WTC11 (cell line): ENCODE measurements around the gene POLDIP3. TPM values are rescaled to one million over a fixed set of nuclear protein-coding genes. Genes with fewer than 3 reads are reported as not detected.

Experiments used
- ATAC-seq: fragments of 200-7000 bp; cut with Tn5 transposase; 2 replicates; pipeline ENCODE4 v1.10.0; 2021; ENCODE audit warnings: mild to moderate bottlenecking, moderate library complexity
- CTCF ChIA-PET: fragments of 300-600 bp; sonication (Branson Sonifier 250); formaldehyde crosslinking; loops from one replicate; lab custom pipeline; 2021; ENCODE audit warnings: antibody characterized with exemption; lab: Charles Lee
- POLR2A ChIA-PET: fragments of 350-600 bp; sonication (Branson Sonifier 250); formaldehyde crosslinking; loops from one replicate; lab custom pipeline; 2021; ENCODE audit warnings: antibody characterized with exemption; lab: Charles Lee
- DNase-seq: peaks from one replicate; pipeline ENCODE4 v3.0.0; 2021; ENCODE audit warnings: low spot score
- H3K27ac Mint-ChIP-seq: 2 replicates; pipeline ENCODE4 v1.8.0; 2021; ENCODE audit warnings: mixed read lengths
- H3K27me3 Mint-ChIP-seq: 2 replicates; pipeline ENCODE4 v1.8.0; 2021; ENCODE audit warnings: low read depth, mild to moderate bottlenecking, moderate library complexity, mixed read lengths
- H3K36me3 Mint-ChIP-seq: 2 replicates; pipeline ENCODE4 v1.8.0; 2021; ENCODE audit warnings: mixed read lengths
- H3K4me1 Mint-ChIP-seq: 2 replicates; pipeline ENCODE4 v1.8.0; 2022; ENCODE audit warnings: mixed read lengths
- H3K4me3 Mint-ChIP-seq: 2 replicates; pipeline ENCODE4 v1.8.0; 2021; ENCODE audit warnings: mild to moderate bottlenecking, moderate library complexity, mixed read lengths
- H3K9me3 Mint-ChIP-seq: 2 replicates; pipeline ENCODE4 v1.8.0; 2021; ENCODE audit warnings: mixed read lengths
- CDX4 ChIP-seq: fragments of 250-450 bp; sonication (Bioruptor Pico); IDR thresholded peaks from 2 replicates; pipeline ENCODE4 v1.9.0; 2021; ENCODE audit warnings: moderate library complexity, mild to moderate bottlenecking, inconsistent platforms, borderline replicate concordance
- E2F1 ChIP-seq: sonication (generic); formaldehyde crosslinking; IDR thresholded peaks from 2 replicates; pipeline ENCODE4 v1.8.0; 2022; ENCODE audit warnings: mild to moderate bottlenecking, missing genetic modification reagents
- E2F5 ChIP-seq: sonication (generic); formaldehyde crosslinking; IDR thresholded peaks from 2 replicates; pipeline ENCODE4 v1.8.1; 2022; ENCODE audit warnings: mild to moderate bottlenecking, moderate library complexity, missing genetic modification reagents
- ERG ChIP-seq: fragments of 250-450 bp; sonication (Bioruptor Pico); IDR thresholded peaks from 2 replicates; pipeline ENCODE4 v1.8.0; 2021; ENCODE audit warnings: mild to moderate bottlenecking
- JUN ChIP-seq: sonication (generic); formaldehyde crosslinking; IDR thresholded peaks from 2 replicates; pipeline ENCODE4 v1.8.0; 2023; ENCODE audit warnings: mild to moderate bottlenecking, missing genetic modification reagents
- MXD4 ChIP-seq: fragments of 250-450 bp; sonication (Bioruptor Pico); IDR thresholded peaks from 2 replicates; pipeline ENCODE4 v1.8.0; 2021; ENCODE audit warnings: mild to moderate bottlenecking, moderate library complexity, borderline replicate concordance
- NFATC4 ChIP-seq: fragments of 250-450 bp; sonication (Bioruptor Pico); IDR thresholded peaks from 2 replicates; pipeline ENCODE4 v1.9.0; 2021; ENCODE audit warnings: mild to moderate bottlenecking
- NR1H2 ChIP-seq: sonication (generic); formaldehyde crosslinking; IDR thresholded peaks from 2 replicates; pipeline ENCODE4 v1.9.0; 2021; ENCODE audit warnings: mild to moderate bottlenecking, moderate library complexity, missing genetic modification reagents
- OVOL2 ChIP-seq: fragments of 250-450 bp; sonication (Bioruptor Pico); IDR thresholded peaks from 2 replicates; pipeline ENCODE4 v1.9.0; 2021; ENCODE audit warnings: mild to moderate bottlenecking, borderline replicate concordance
- PRRX2 ChIP-seq: fragments of 250-450 bp; sonication (Bioruptor Pico); IDR thresholded peaks from 2 replicates; pipeline ENCODE4 v1.8.0; 2021; ENCODE audit warnings: mild to moderate bottlenecking
- RORB ChIP-seq: fragments of 250-450 bp; sonication (Bioruptor Pico); IDR thresholded peaks from 2 replicates; pipeline ENCODE4 v1.9.0; 2021; ENCODE audit warnings: mild to moderate bottlenecking
- USF2 ChIP-seq: sonication (generic); formaldehyde crosslinking; IDR thresholded peaks from 2 replicates; pipeline ENCODE4 v1.8.1; 2023; ENCODE audit warnings: mild to moderate bottlenecking, missing genetic modification reagents, moderate library complexity
- ZBTB21 ChIP-seq: sonication (generic); formaldehyde crosslinking; IDR thresholded peaks from 2 replicates; pipeline ENCODE4 v1.8.1; 2023; ENCODE audit warnings: mild to moderate bottlenecking, missing genetic modification reagents, borderline replicate concordance
- ZNF138 ChIP-seq: sonication (generic); formaldehyde crosslinking; conservative IDR thresholded peaks from 2 replicates; pipeline ENCODE4 v1.8.1; 2022; ENCODE audit warnings: mild to moderate bottlenecking, moderate library complexity, missing genetic modification reagents
- ZNF425 ChIP-seq: fragments of 250-450 bp; sonication (Bioruptor Pico); conservative IDR thresholded peaks from 2 replicates; pipeline ENCODE4 v1.9.0; 2021; ENCODE audit warnings: mild to moderate bottlenecking
- ZNF512 ChIP-seq: sonication (generic); formaldehyde crosslinking; IDR thresholded peaks from 2 replicates; pipeline ENCODE4 v1.8.1; 2022; ENCODE audit warnings: missing genetic modification reagents, borderline replicate concordance
- ZNF532 ChIP-seq: fragments of 250-450 bp; sonication (Bioruptor Pico); IDR thresholded peaks from 2 replicates; pipeline ENCODE4 v1.9.0; 2021; ENCODE audit warnings: mild to moderate bottlenecking, borderline replicate concordance
- total RNA-seq: library from RNA; stranded (reverse); gene quantifications from 3 replicates; pipeline ENCODE4 v1.2.3, GENCODE V29; 2021

The POLDIP3 gene
- total RNA-seq, 1 experiment from 2014 or later: 73.2 TPM

GRCh38 chr22:42624551-42625106, 9.9 kb upstream of the POLDIP3 start:
- no peak overlapping the region for H3K27ac Mint-ChIP-seq
- H3K4me1 Mint-ChIP-seq: no peaks in the 10 kb centered on the region; the same call in 1 of the 2 replicates
- no peak overlapping the region for H3K4me3 Mint-ChIP-seq
- no peak for TF ChIP-seq MXD4 (CRISPR knock-in tag)
- no peak for TF ChIP-seq ERG (CRISPR knock-in tag)
- TF ChIP-seq PRRX2 (CRISPR knock-in tag): no peak
- no peak for TF ChIP-seq USF2 (CRISPR knock-in tag)
- TF ChIP-seq ZNF138 (CRISPR knock-in tag): no peak
- TF ChIP-seq NFATC4 (CRISPR knock-in tag): no peak
- no peak for TF ChIP-seq NR1H2 (CRISPR knock-in tag)
- TF ChIP-seq RORB (CRISPR knock-in tag): no peak
- TF ChIP-seq E2F1: no peak
- TF ChIP-seq JUN (CRISPR knock-in tag): no peak
- TF ChIP-seq ZNF512 (CRISPR knock-in tag): no peak
- no peak for TF ChIP-seq CDX4 (CRISPR knock-in tag)
- TF ChIP-seq ZBTB21 (CRISPR knock-in tag): no peak
- no peak for TF ChIP-seq E2F5 (CRISPR knock-in tag)
- no peak for TF ChIP-seq OVOL2 (CRISPR knock-in tag)
- no peak for TF ChIP-seq ZNF532 (CRISPR knock-in tag)
- TF ChIP-seq ZNF425: no peak
- TF ChIP-seq, all 79 proteins: peak for 0
- CTCF ChIA-PET: interaction anchor here (0.6 kb wide), 1 partner anchor 61 kb away, joined by 9 read pairs; no protein-coding TSS in a partner anchor
- no peak for DNase-seq
- ATAC-seq: no peak
- no peaks in the 10 kb centered on the region for H3K27me3 Mint-ChIP-seq
- H3K9me3 Mint-ChIP-seq: no peaks in the 10 kb centered on the region
- peaks cover 8% of the 10 kb centered on the region for H3K36me3 Mint-ChIP-seq
- POLR2A ChIA-PET: no interaction called here
